Stimulated activated CD4-positive, alpha-beta T cell treated with anti-CD3 and anti-CD28 coated beads, TNF-alpha, amount 100 ng/mL, for 24 hours (primary cell): ENCODE measurements around the gene TSPAN16.

Experiments used
- DNase-seq, 3 experiments: peaks; one replicate each; pipeline ENCODE4 v3.0.0-alpha.2; 2020; ENCODE audit warnings: low read depth in 3 of 3

TSPAN16 gene

DNA sequence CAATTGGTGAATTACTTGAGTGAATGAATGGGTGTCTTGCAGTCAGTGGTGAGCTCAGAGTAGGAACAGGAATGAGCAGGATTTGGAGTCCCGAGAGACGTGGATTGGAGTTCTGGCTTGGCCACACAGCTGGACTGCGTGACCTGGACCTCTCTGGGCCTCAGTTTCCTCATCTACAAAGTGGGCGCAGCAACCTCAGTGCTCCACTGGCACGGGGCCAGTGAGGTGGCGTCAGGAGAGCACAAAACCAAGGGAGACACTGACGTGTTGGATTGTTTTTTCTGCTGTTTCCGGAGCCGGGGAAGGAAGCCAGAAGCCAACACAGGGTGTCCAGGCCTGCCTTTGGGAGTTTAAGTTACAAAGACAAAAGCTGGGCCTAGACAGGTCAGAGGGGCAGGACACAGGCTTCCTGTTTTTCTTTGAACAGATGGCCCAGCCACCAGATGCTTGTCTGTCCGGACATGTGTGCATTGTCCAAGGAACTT is 27.1 kb upstream of the TSPAN16 start:
- DNase-seq: no peak

DNA sequence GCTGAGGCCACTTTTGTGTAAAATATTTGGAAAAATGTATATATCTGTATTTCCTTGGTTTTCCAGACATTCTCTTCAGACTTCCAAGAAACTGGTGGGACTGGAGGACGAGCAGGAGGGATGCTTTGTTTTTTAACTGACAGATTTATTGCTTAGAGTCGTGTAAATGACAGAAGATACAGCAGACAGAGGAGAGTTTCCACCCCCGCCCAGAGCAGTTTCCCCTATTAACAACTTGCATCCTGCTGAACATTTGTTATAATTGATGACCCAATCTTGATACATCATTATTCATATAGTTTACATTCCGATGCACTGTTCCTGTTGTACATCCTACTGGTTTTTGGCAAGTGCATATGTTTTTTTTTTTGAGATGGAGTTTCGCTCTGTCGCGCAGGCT is 26.6 kb upstream of the TSPAN16 start:
- DNase-seq: no peak

GRCh38 chr19:11273296-11273695 is 22.7 kb upstream of the TSPAN16 start:
- DNase-seq: no peak

- DNase-seq: no peak
These were observed 22.0 kb upstream of the TSPAN16 start for GRCh38 chr19:11273989-11274388.

- DNase-seq: no peak
These were observed 21.4 kb upstream of the TSPAN16 start for GRCh38 chr19:11274533-11275086.

DNA sequence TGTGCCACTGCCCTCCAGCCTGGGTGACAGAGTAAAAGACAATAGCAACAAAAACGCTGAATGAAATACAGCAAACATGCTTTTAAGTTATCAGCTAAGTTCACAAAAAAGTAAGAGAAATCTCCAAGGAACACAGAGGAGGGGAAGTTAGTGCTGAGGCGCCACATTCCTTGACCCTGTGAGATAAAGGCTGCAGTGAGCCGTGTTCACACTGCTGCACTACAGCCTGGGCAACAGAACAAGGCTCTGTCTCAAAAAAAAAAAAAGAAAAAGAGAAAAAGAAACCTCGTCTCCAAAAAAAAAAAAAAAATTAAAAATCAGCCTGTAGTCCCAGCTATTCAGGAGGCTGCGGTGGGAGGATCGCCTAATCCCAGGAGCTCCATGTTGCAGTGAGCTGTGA is 17.3 kb upstream of the TSPAN16 start:
- DNase-seq: no peak

GRCh38 chr19:11279505-11280236 is 16.3 kb upstream of the TSPAN16 start:
- DNase-seq: peak in 1 of 3 experiments; percentile 12

- no peak for DNase-seq
These were observed 14.5 kb upstream of the TSPAN16 start for GRCh38 chr19:11281356-11282049.

DNA sequence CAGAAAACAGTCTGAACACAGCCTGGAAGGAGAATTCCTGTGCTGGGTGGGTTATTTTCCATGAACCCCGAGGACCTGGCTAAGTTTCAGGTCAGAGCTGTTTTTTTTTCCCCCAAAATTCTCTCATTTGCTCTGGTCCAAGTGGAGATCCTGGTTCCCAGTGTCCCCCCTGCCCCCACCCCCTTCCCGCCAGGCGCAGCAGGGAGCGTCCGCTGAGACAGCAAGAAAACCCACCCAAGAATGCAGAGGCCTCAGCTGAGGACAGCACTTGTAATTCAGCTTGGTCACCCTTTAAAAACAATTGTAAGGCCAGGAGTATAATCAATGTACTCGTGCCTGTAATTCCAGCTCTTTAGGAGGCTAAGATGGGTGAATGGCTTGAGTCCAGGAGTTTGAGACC is 11.4 kb upstream of the TSPAN16 start:
- no peak for DNase-seq

- DNase-seq: no peak
These were observed 9.5 kb upstream of the TSPAN16 start for GRCh38 chr19:11286312-11286974.

- DNase-seq: no peak
These were observed 7.6 kb upstream of the TSPAN16 start for GRCh38 chr19:11288349-11288748.

GRCh38 chr19:11290256-11290655 is 5.7 kb upstream of the TSPAN16 start:
- DNase-seq: no peak

- DNase-seq: no peak
These were observed 4.5 kb upstream of the TSPAN16 start for GRCh38 chr19:11291415-11291814.

DNA sequence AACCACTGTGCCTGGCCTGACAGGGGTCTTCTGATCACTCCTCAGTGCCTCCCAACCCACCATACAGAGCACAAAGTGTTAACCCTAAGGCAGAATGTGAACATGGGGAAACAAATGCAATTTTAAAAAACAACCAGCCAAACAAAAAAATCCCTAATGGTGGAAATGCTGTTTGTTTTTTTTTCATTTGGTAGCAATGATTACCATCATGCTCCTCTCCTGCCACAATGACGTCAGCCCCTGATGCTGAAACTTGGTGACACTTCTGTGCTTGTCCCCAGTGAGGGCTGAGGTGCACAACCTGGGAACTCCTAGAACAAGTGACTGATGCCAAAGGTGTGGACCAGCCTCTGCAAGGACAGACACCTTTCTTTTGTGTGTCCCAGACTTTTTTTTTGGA is 4.0 kb upstream of the TSPAN16 start:
- DNase-seq: no peak

- peak; percentile 64 to 88 (median 68) for DNase-seq
These were observed 2.2 kb upstream of the TSPAN16 start for GRCh38 chr19:11293433-11294389.

- no peak for DNase-seq
These were observed 780 bp upstream of the TSPAN16 start for GRCh38 chr19:11295180-11295579.

DNA sequence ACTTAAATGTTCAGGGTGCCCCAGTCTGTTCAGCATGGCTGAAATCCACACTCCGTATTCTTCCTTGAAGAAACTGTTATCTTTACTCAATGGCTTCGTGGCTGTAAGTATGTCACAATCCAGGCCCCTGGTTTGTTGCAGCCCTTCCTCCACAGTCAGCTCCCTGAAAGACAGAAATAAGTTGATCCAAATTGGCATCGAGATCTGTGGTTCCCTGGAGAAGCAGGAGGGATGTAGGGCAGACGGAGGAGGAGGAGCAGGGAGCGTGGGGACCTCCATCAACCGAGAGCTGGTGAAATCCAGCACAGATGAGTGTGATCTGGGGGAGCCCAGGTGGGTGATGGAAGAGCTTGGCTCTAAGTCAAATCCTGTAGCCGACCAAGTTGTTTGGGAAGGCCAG is 304 bp downstream of the TSPAN16 start:
- no peak for DNase-seq

GRCh38 chr19:11299946-11300810 is 4.2 kb downstream of the TSPAN16 start:
- no peak for DNase-seq

- DNase-seq: no peak
These were observed 4.8 kb downstream of the TSPAN16 start for GRCh38 chr19:11300811-11301120.

GRCh38 chr19:11304936-11305335 is 9.0 kb downstream of the TSPAN16 start:
- DNase-seq: no peak
